Loucy (cell line): ENCODE data around the gene CEBPB.

Experiments used
- H2AFZ ChIP-seq: fragments of 200-600 bp; sonication (generic); 2 replicates; pipeline ENCODE4 v1.6.0; 2016; ENCODE audit warnings: antibody characterized with exemption, mild to moderate bottlenecking, low read length, moderate library complexity
- H3F3A ChIP-seq: fragments of 200-600 bp; 2 replicates; pipeline ENCODE4 v1.6.0; 2016; ENCODE audit warnings: antibody characterized with exemption, low read depth, mild to moderate bottlenecking
- H3K27me3 ChIP-seq: fragments of 200-600 bp; sonication (generic); 2 replicates; pipeline ENCODE4 v1.6.1; 2014; ENCODE audit warnings: low read length, mild to moderate bottlenecking; ENCODE audit not compliant: insufficient read depth, poor library complexity, severe bottlenecking
- H3K36me3 ChIP-seq: fragments of 200-600 bp; sonication (generic); 2 replicates; pipeline ENCODE4 v1.6.1; 2016; ENCODE audit warnings: low read length; ENCODE audit not compliant: insufficient read depth
- H3K4me1 ChIP-seq: fragments of 200-600 bp; sonication (generic); 2 replicates; pipeline ENCODE4 v1.5.1; 2014; ENCODE audit warnings: low read length, mild to moderate bottlenecking; ENCODE audit not compliant: insufficient read depth, poor library complexity, severe bottlenecking
- H3K4me2 ChIP-seq: fragments of 200-600 bp; sonication (generic); 2 replicates; pipeline ENCODE4 v1.6.0; 2014; ENCODE audit warnings: antibody characterized with exemption, low read length, low read depth, mild to moderate bottlenecking; ENCODE audit not compliant: poor library complexity, severe bottlenecking
- H3K4me3 ChIP-seq: fragments of 200-600 bp; sonication (generic); 2 replicates; pipeline ENCODE4 v1.5.1; 2014; ENCODE audit warnings: low read length, mild to moderate bottlenecking, mixed read lengths; ENCODE audit not compliant: poor library complexity, severe bottlenecking
- H3K79me2 ChIP-seq: fragments of 200-600 bp; sonication (generic); 2 replicates; pipeline ENCODE4 v1.6.1; 2014; ENCODE audit warnings: low read length; ENCODE audit not compliant: insufficient read depth
- H3K9ac ChIP-seq: fragments of 200-600 bp; sonication (generic); 2 replicates; pipeline ENCODE4 v1.6.0; 2014; ENCODE audit warnings: mild to moderate bottlenecking, low read depth, low read length, moderate library complexity; ENCODE audit not compliant: poor library complexity, severe bottlenecking
- H3K9me2 ChIP-seq: fragments of 200-600 bp; sonication (generic); replicated peaks from 2 replicates; pipeline ENCODE4 v1.6.1; 2016; ENCODE audit warnings: low read depth, low read length, mixed read lengths
- H3K9me3 ChIP-seq: fragments of 200-600 bp; sonication (generic); 2 replicates; pipeline ENCODE4 v1.6.1; 2014; ENCODE audit warnings: mild to moderate bottlenecking, antibody characterized with exemption, low read length, low read depth; ENCODE audit not compliant: insufficient read depth
- H4K20me1 ChIP-seq: fragments of 200-600 bp; sonication (generic); 2 replicates; pipeline ENCODE4 v1.6.0; 2014; ENCODE audit warnings: antibody characterized with exemption, low read length, mild to moderate bottlenecking; ENCODE audit not compliant: insufficient read depth, poor library complexity, severe bottlenecking
- CTCF ChIP-seq: fragments of 200-600 bp; sonication (generic); conservative IDR thresholded peaks from 2 replicates; pipeline ENCODE4 v1.5.1; 2014; ENCODE audit warnings: mild to moderate bottlenecking, antibody characterized with exemption, low read length
- EZH2phosphoT487 ChIP-seq: fragments of 200-600 bp; IDR thresholded peaks from 2 replicates; pipeline ENCODE4 v1.6.1; 2018; ENCODE audit warnings: antibody characterized with exemption, mild to moderate bottlenecking, moderate library complexity, borderline replicate concordance

CEBPB gene

GRCh38 chr20:50194831-50195523 is 4.3 kb downstream of the CEBPB start:
- H2AFZ ChIP-seq = no peak overlapping the region
- no peaks in the 10 kb centered on the region for H3K9me3 ChIP-seq
- no peaks in the 10 kb centered on the region for H3F3A ChIP-seq
- TF ChIP-seq CTCF (no peak), EZH2phosphoT487 (no peak)
- H3K4me2 ChIP-seq = peak overlapping the region; percentile 22
- H3K36me3 ChIP-seq = no peaks in the 10 kb centered on the region
- no peaks in the 10 kb centered on the region for H3K27me3 ChIP-seq
- no peaks in the 10 kb centered on the region for H3K9me2 ChIP-seq
- no peak overlapping the region for H3K4me3 ChIP-seq
- H3K79me2 ChIP-seq = peaks cover 20% of the 10 kb centered on the region
- peaks cover 15% of the 10 kb centered on the region for H3K4me1 ChIP-seq
- peaks cover 13% of the 10 kb centered on the region for H4K20me1 ChIP-seq
- H3K9ac ChIP-seq = no peak overlapping the region

GRCh38 chr20:50195524-50196120 is 5.0 kb downstream of the CEBPB start:
- Histone ChIP-seq H3K36me3 (no peaks in the 10 kb centered on the region), H3K4me2 (no peak overlapping the region)

GRCh38 chr20:50196248-50196647 is 5.6 kb downstream of the CEBPB start:
- H3K36me3 ChIP-seq = no peaks in the 10 kb centered on the region
- H2AFZ ChIP-seq = no peak overlapping the region
- peaks cover 15% of the 10 kb centered on the region for H3K4me1 ChIP-seq
- H3K4me3 ChIP-seq = no peak overlapping the region
- H3K9me2 ChIP-seq = no peaks in the 10 kb centered on the region
- peaks cover 20% of the 10 kb centered on the region for H3K79me2 ChIP-seq
- TF ChIP-seq EZH2phosphoT487 = no peak
- no peak for TF ChIP-seq CTCF
- no peaks in the 10 kb centered on the region for H3K27me3 ChIP-seq
- H4K20me1 ChIP-seq = peaks cover 13% of the 10 kb centered on the region
- no peaks in the 10 kb centered on the region for H3K9me3 ChIP-seq
- no peak overlapping the region for H3K9ac ChIP-seq
- H3F3A ChIP-seq = no peaks in the 10 kb centered on the region
- no peak overlapping the region for H3K4me2 ChIP-seq

More at GRCh38 chr20:50195524-50196120, 5.0 kb downstream of the CEBPB start:
- no peaks in the 10 kb centered on the region for H3K9me3 ChIP-seq
- H3K9ac ChIP-seq = no peak overlapping the region
- peaks cover 15% of the 10 kb centered on the region for H3K4me1 ChIP-seq
- H4K20me1 ChIP-seq = peaks cover 13% of the 10 kb centered on the region
- no peaks in the 10 kb centered on the region for H3F3A ChIP-seq
- H2AFZ ChIP-seq = no peak overlapping the region
- H3K27me3 ChIP-seq = no peaks in the 10 kb centered on the region
- TF ChIP-seq CTCF = no peak
- no peak for TF ChIP-seq EZH2phosphoT487
- no peak overlapping the region for H3K4me3 ChIP-seq
- no peaks in the 10 kb centered on the region for H3K9me2 ChIP-seq
- peaks cover 20% of the 10 kb centered on the region for H3K79me2 ChIP-seq
